Mesenchymal stem cell (in vitro differentiated cells and primary cell): ENCODE measurements around the gene PAK5. TPM values are rescaled to one million over a fixed set of nuclear protein-coding genes. Genes with fewer than 3 reads are reported as not detected.

Experiments
- DNase-seq: peaks from one replicate; pipeline ENCODE4 v3.0.0-alpha.2; 2013
- H2AFZ ChIP-seq: one replicate; pipeline ENCODE4 v1.6.1; 2013; ENCODE audit warnings: low read depth, mild to moderate bottlenecking, control low read depth, inconsistent platforms, low read length, moderate library complexity
- H2AK5ac ChIP-seq: 2 replicates; pipeline ENCODE4 v1.6.1; 2013; ENCODE audit warnings: low read length, moderate library complexity, mild to moderate bottlenecking, inconsistent platforms; ENCODE audit not compliant: severe bottlenecking
- H2BK120ac ChIP-seq: one replicate; pipeline ENCODE4 v1.6.1; 2013; ENCODE audit warnings: low read depth, mild to moderate bottlenecking, inconsistent platforms, low read length, moderate library complexity
- H2BK12ac ChIP-seq, 2 experiments: one replicate each; pipeline ENCODE4 v1.6.1; 2013; ENCODE audit warnings: inconsistent platforms in 2 of 2, low read length in 2 of 2, mild to moderate bottlenecking in 2 of 2, moderate library complexity in 2 of 2, control low read depth in 1 of 2
- H2BK15ac ChIP-seq: one replicate; pipeline ENCODE4 v1.6.1; 2013; ENCODE audit warnings: mild to moderate bottlenecking, low read depth, inconsistent platforms; ENCODE audit not compliant: poor library complexity, severe bottlenecking
- H2BK5ac ChIP-seq: 2 replicates; pipeline ENCODE4 v1.6.1; 2013; ENCODE audit warnings: low read depth, mild to moderate bottlenecking, low read length, control low read depth, inconsistent platforms; ENCODE audit not compliant: poor library complexity, severe bottlenecking
- H3K14ac ChIP-seq, 2 experiments: one replicate each; pipeline ENCODE4 v1.6.1; 2013; ENCODE audit warnings: inconsistent platforms in 2 of 2, low read length in 2 of 2, control low read depth in 1 of 2, mild to moderate bottlenecking in 1 of 2, moderate library complexity in 1 of 2
- H3K18ac ChIP-seq, 2 experiments: one replicate each; pipeline ENCODE4 v1.6.1; 2013; ENCODE audit warnings: inconsistent platforms in 2 of 2, low read length in 2 of 2, control low read depth in 1 of 2, low read depth in 1 of 2, mild to moderate bottlenecking in 1 of 2
- H3K23ac ChIP-seq, 2 experiments: one replicate each; pipeline ENCODE4 v1.6.1; 2013; ENCODE audit warnings: inconsistent platforms in 2 of 2, low read length in 2 of 2, mild to moderate bottlenecking in 2 of 2, moderate library complexity in 2 of 2, control low read depth in 1 of 2
- H3K27ac ChIP-seq: 2 replicates; pipeline ENCODE4 v1.5.1; 2013; ENCODE audit warnings: mild to moderate bottlenecking, moderate library complexity, low read length, control low read depth, inconsistent platforms; ENCODE audit not compliant: poor library complexity, severe bottlenecking
- H3K27me3 ChIP-seq, 2 experiments: 2 replicates each; pipeline versions ENCODE4 v1.6.1 to v1.7.0; 2013; ENCODE audit warnings: low read length in 2 of 2, mild to moderate bottlenecking in 2 of 2, moderate library complexity in 2 of 2, control low read depth in 1 of 2, inconsistent platforms in 1 of 2; ENCODE audit not compliant: control insufficient read depth in 1 of 2, insufficient read depth in 1 of 2
- H3K36me3 ChIP-seq, 2 experiments: 2 replicates each; pipeline versions ENCODE4 v1.6.1 to v1.7.0; 2013; ENCODE audit warnings: low read length in 2 of 2, control low read depth in 1 of 2, inconsistent platforms in 1 of 2, low read depth in 1 of 2, mild to moderate bottlenecking in 1 of 2; ENCODE audit not compliant: insufficient read depth in 2 of 2, control insufficient read depth in 1 of 2
- H3K4ac ChIP-seq, 2 experiments: one replicate each; pipeline ENCODE4 v1.6.1; 2013; ENCODE audit warnings: inconsistent platforms in 2 of 2, low read length in 2 of 2, mild to moderate bottlenecking in 2 of 2, moderate library complexity in 2 of 2, control low read depth in 1 of 2, low read depth in 1 of 2
- H3K4me1 ChIP-seq: 2 replicates; pipeline ENCODE4 v1.6.1; 2013; ENCODE audit warnings: low read depth, low read length, control low read depth; ENCODE audit not compliant: control insufficient read depth, insufficient read depth
- H3K4me2 ChIP-seq: 2 replicates; pipeline ENCODE4 v1.6.1; 2013; ENCODE audit warnings: low read length, mild to moderate bottlenecking, inconsistent platforms; ENCODE audit not compliant: poor library complexity, severe bottlenecking
- H3K4me3 ChIP-seq, 2 experiments: 2 replicates each; pipeline versions ENCODE4 v1.5.1 to v1.7.0; 2013; ENCODE audit warnings: low read length in 2 of 2, mild to moderate bottlenecking in 2 of 2, control low read depth in 1 of 2, low read depth in 1 of 2; ENCODE audit not compliant: insufficient read depth in 1 of 2
- H3K79me1 ChIP-seq: replicated peaks from 2 replicates; pipeline ENCODE4 v1.6.1; 2013; ENCODE audit warnings: mild to moderate bottlenecking, control low read depth, low read length, inconsistent platforms; ENCODE audit not compliant: poor library complexity, severe bottlenecking
- H3K9ac ChIP-seq: 2 replicates; pipeline ENCODE4 v1.7.0; 2013; ENCODE audit warnings: mild to moderate bottlenecking, low read length, moderate library complexity
- H3K9me3 ChIP-seq: 2 replicates; pipeline ENCODE4 v1.7.0; 2013; ENCODE audit warnings: mild to moderate bottlenecking, low read length; ENCODE audit not compliant: control insufficient read depth
- H4K8ac ChIP-seq: one replicate; pipeline ENCODE4 v1.6.1; 2013; ENCODE audit warnings: inconsistent platforms, mild to moderate bottlenecking, low read length, moderate library complexity
- H4K91ac ChIP-seq: one replicate; pipeline ENCODE4 v1.6.1; 2013; ENCODE audit warnings: mild to moderate bottlenecking, low read length, inconsistent platforms
- WGBS: methylation state at CpG from one replicate; pipeline ENCODE4 v1.1.7; 2013; ENCODE audit warnings: mixed read lengths; 5-methylcytosine and 5-hydroxymethylcytosine counted together
- polyA plus RNA-seq, 2 experiments: library from polyadenylated mRNA; stranded (reverse); fragments of 200-250 nt; gene quantifications; one replicate each; pipeline ENCODE4 v1.2.3, GENCODE V29; 2013

PAK5 gene
- polyA plus RNA-seq (2013, experiment 1 of 2), result not detected
- not detected for polyA plus RNA-seq (2013, experiment 2 of 2)

DNA sequence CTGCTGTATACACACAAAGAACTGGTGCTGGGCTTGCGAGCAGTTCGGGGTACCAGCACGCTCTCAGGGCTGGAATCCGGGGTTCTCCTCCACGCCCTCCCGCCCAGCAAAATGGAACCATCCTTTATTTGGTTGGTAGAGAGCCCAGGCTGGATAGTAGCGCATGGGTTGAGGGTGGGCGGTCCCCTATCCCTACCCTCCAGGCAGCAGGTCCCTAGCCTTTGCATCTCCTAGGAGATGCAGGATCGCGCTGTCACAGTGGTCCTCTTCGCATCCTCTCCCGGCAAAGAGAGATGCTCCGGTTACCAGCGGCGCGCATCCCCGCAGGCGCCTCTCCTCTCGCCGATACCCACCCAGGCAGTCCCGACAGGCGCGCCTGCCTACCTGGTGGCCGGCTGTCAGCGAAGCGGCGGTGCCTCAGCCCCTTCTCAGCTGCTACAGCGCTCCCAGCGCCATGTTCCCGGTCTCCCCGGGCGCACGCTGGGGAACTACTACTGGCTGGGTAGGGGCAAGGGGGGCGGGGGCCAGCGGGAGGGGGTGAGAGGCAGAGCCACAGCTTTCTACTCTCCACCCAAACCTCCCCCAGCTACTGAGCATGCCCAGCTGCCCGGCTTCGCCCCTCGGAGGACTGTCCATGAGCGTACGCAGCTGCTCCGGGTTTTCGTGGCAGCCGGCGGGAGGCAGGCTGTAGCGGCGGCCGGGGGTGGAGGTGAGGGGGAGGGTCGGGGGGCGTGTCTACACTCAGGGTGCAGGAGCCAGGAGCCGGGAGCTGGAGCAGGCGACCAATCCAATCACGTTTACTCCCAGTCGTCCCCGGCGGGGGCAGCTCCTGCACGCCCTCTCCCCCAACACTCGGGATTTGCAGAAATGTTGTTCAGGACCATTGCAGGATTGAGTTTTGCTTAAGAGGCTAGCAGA lies at the start of gene PAK5:
Gene PAK5, minus strand, starts transcription at position 699 of the 918 bp plus-strand sequence. CDS start 194,748 bp downstream, outside the sequence.
- Histone ChIP-seq H2AK5ac (no peak within 1 kb of the TSS), H3K23ac (no peak within 1 kb of the TSS), H3K4me1 (peaks cover 11% of the 10 kb centered on the region), H2BK15ac (no peak within 1 kb of the TSS), H2BK12ac (no peak within 1 kb of the TSS), H3K4me2 (peak within 1 kb of the TSS; percentile 80), H3K4me3 (peak within 1 kb of the TSS in 1 of 2 experiments; percentile 15), H3K79me1 (no peaks in the 10 kb centered on the region), H3K4ac (no peak within 1 kb of the TSS), H3K14ac (no peak within 1 kb of the TSS), H2BK5ac (no peak within 1 kb of the TSS), H3K36me3 (no peaks in the 10 kb centered on the region), H3K9me3 (peaks cover 11% of the 10 kb centered on the region), H4K91ac (no peak within 1 kb of the TSS), H4K8ac (no peak within 1 kb of the TSS), H2AFZ (no peak within 1 kb of the TSS), H3K27me3 (peaks cover 24 to 38% of the 10 kb centered on the region in 2 experiments), H3K9ac (no peak within 1 kb of the TSS), H3K27ac (no peak within 1 kb of the TSS), H3K18ac (no peak within 1 kb of the TSS), H2BK120ac (no peak within 1 kb of the TSS)
- peak; percentile 6 for DNase-seq
- WGBS, result 2% methylated on average over 43 of the region's 57 CpGs

- Histone ChIP-seq H3K4me3 (no peak overlapping the region), H3K4me2 (no peak overlapping the region), H3K79me1 (no peaks in the 10 kb centered on the region), H3K18ac (no peak overlapping the region), H3K27me3 (no peaks in the 10 kb centered on the region), H3K36me3 (no peaks in the 10 kb centered on the region), H3K14ac (no peak overlapping the region), H4K8ac (no peak overlapping the region), H3K27ac (no peak overlapping the region), H2BK120ac (no peak overlapping the region), H2AK5ac (no peak overlapping the region), H2BK15ac (no peak overlapping the region), H3K4me1 (no peaks in the 10 kb centered on the region), H2AFZ (no peak overlapping the region), H2BK12ac (no peak overlapping the region), H3K9ac (no peak overlapping the region), H3K23ac (no peak overlapping the region), H4K91ac (no peak overlapping the region), H3K4ac (no peak overlapping the region), H2BK5ac (no peak overlapping the region), H3K9me3 (no peaks in the 10 kb centered on the region)
- no peak for DNase-seq
These were observed 48.8 kb upstream of the PAK5 start for GRCh38 chr20:9887706-9888105.

DNA sequence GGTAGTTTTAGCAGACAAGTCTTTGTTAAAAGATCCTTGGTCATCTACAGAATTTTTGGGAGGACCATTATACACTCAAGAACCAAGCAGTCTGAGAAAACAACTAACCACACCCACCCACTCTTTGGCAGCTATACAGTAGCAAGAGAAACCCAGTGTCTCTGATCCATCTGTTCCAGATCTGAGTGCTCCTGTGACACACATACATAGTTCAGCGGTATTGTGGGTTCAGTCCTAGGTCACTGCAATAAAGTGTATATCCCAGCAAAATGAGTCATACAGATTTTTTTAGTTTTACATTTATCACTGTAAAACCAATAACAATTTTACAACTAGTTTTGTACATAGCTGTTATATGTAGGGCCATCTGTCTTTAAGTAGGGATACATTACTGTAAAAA lies 47.4 kb upstream of the PAK5 start:
- Histone ChIP-seq H4K91ac (no peak overlapping the region), H2BK12ac (no peak overlapping the region), H4K8ac (no peak overlapping the region), H3K14ac (no peak overlapping the region), H2BK5ac (no peak overlapping the region), H3K27ac (no peak overlapping the region), H2BK120ac (no peak overlapping the region), H3K27me3 (no peaks in the 10 kb centered on the region), H2BK15ac (no peak overlapping the region), H3K4me1 (no peaks in the 10 kb centered on the region), H3K23ac (no peak overlapping the region), H2AK5ac (no peak overlapping the region), H3K4me3 (no peak overlapping the region), H2AFZ (no peak overlapping the region), H3K4ac (no peak overlapping the region), H3K36me3 (no peaks in the 10 kb centered on the region), H3K9me3 (no peaks in the 10 kb centered on the region), H3K9ac (no peak overlapping the region), H3K79me1 (no peaks in the 10 kb centered on the region), H3K18ac (no peak overlapping the region), H3K4me2 (no peak overlapping the region)
- WGBS, result no CpG with 5 or more reads among the region's 1 CpG
- DNase-seq, result no peak

GRCh38 chr20:9884666-9885065 lies 45.8 kb upstream of the PAK5 start:
- H4K91ac ChIP-seq, result no peak overlapping the region
- H3K27me3 ChIP-seq, result no peaks in the 10 kb centered on the region
- H3K18ac ChIP-seq, result no peak overlapping the region
- H3K4ac ChIP-seq, result no peak overlapping the region
- no peaks in the 10 kb centered on the region for H3K36me3 ChIP-seq
- no peak for DNase-seq
- no peak overlapping the region for H2BK12ac ChIP-seq
- no peak overlapping the region for H2AFZ ChIP-seq
- H2AK5ac ChIP-seq, result no peak overlapping the region
- H3K23ac ChIP-seq, result no peak overlapping the region
- no peaks in the 10 kb centered on the region for H3K79me1 ChIP-seq
- no peak overlapping the region for H3K9ac ChIP-seq
- H3K4me3 ChIP-seq, result no peak overlapping the region
- H3K14ac ChIP-seq, result no peak overlapping the region
- H2BK5ac ChIP-seq, result peak overlapping the region; percentile 31
- H3K4me1 ChIP-seq, result no peaks in the 10 kb centered on the region
- H2BK15ac ChIP-seq, result no peak overlapping the region
- H4K8ac ChIP-seq, result no peak overlapping the region
- WGBS, result 40% methylated on average over 1 of the region's 2 CpGs
- no peak overlapping the region for H3K4me2 ChIP-seq
- H2BK120ac ChIP-seq, result no peak overlapping the region
- no peaks in the 10 kb centered on the region for H3K9me3 ChIP-seq
- H3K27ac ChIP-seq, result no peak overlapping the region
